Transverse colon (tissue), 3 donors: Measurements from ENCODE around the gene ACTRT2.

Experiments
- POLR2A ChIP-seq: fragments of 450-650 bp; IDR thresholded peaks from one replicate; pipeline ENCODE4 v1.6.1; 2016; ENCODE audit warnings: antibody characterized with exemption, mild to moderate bottlenecking, moderate library complexity
- TF ChIP-seq, protein P1 (sequence below), 5 experiments: fragments of 200-600 bp in 3 of 5; fragments of 450-650 bp in 2 of 5; sonication (generic) in 3 of 5; IDR thresholded peaks; 1 replicate in 2 of 5; 2 replicates in 3 of 5; pipeline ENCODE4 v1.5.1; 2016 to 2017; ENCODE audit warnings: antibody characterized with exemption in 5 of 5, inconsistent platforms in 3 of 5, mild to moderate bottlenecking in 2 of 5, moderate library complexity in 1 of 5

DNA sequence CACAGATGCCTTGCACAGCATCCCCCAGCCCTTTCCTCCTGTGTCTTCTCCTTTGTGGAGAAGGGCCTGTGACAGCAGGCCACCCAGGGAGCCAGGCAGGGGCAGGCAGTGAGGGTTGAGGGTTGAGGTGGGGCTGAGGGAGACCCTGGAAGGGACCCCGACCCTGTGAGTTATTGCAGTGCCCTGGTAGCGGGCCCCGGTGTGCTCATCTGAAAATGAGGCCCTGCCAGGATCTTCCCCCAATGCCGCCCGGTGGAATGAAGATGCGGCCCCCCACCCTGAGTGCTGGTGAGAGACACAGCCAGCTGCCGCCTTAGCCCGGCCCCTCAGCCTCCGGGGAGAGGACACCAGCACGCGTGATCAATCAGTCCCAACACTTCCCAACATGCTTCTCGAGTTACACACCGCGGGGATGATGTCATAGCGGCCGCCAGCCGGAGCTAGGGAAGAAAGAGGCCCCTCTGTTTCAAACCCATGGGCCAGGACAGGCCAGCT is 36.2 kb upstream of the ACTRT2 start:
- TF ChIP-seq, protein P1, sequence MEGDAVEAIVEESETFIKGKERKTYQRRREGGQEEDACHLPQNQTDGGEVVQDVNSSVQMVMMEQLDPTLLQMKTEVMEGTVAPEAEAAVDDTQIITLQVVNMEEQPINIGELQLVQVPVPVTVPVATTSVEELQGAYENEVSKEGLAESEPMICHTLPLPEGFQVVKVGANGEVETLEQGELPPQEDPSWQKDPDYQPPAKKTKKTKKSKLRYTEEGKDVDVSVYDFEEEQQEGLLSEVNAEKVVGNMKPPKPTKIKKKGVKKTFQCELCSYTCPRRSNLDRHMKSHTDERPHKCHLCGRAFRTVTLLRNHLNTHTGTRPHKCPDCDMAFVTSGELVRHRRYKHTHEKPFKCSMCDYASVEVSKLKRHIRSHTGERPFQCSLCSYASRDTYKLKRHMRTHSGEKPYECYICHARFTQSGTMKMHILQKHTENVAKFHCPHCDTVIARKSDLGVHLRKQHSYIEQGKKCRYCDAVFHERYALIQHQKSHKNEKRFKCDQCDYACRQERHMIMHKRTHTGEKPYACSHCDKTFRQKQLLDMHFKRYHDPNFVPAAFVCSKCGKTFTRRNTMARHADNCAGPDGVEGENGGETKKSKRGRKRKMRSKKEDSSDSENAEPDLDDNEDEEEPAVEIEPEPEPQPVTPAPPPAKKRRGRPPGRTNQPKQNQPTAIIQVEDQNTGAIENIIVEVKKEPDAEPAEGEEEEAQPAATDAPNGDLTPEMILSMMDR (IDR thresholded peaks at IDR 0.05), result no peak
- no peak for TF ChIP-seq POLR2A
